HG02571 (cell line): Measurements from ENCODE around the gene COPZ1.

Experiments
- ATAC-seq: cut with Tn5 transposase; IDR thresholded peaks from one replicate; pipeline ENCODE4 v1.9.1; 2021; ENCODE audit warnings: mild to moderate bottlenecking, moderate library complexity; ENCODE audit not compliant: unreplicated experiment

COPZ1 gene

GRCh38 chr12:54390668-54391551, 66.0 kb downstream of the COPZ1 start:
- no peak for ATAC-seq

DNA sequence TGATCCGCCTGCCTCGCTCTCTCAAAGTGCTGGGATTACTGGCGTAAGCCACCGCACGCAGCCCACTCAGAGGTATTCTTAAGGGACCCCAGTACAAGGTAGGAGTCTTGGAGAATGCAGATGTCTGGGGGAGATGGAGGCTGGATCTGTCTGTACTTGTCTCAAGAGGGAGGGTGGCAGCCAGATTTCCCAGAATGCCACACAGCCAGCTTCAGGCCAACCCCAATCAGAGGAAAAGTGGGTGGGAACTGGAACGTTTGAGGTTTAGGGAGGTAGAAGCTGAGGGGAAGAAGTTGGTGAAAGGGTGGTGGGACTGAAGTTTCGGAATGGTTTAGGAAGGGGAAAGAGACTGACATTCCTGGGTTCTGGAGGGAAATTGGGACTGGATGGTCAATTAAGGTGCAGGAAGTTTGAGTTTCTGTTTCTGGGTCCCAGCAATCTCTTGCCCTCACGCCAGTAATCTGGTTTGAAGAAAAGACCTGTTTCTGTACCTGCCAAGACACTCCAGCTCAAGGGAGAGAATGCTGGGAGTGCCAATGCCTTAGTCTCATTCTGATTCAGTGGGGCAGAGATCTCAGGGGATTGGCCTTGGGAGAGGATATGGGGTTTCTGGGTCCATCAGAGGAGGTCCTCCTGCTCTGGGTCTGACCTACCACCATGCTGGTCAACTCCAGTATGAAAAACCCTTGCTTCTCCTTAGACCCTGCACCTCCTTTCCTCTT, 67.7 kb downstream of the COPZ1 start:
- no peak for ATAC-seq

- ATAC-seq = no peak
Observed at GRCh38 chr12:54393207-54393609, 68.3 kb downstream of the COPZ1 start.

GRCh38 chr12:54393743-54394142, 68.8 kb downstream of the COPZ1 start:
- ATAC-seq = no peak

DNA sequence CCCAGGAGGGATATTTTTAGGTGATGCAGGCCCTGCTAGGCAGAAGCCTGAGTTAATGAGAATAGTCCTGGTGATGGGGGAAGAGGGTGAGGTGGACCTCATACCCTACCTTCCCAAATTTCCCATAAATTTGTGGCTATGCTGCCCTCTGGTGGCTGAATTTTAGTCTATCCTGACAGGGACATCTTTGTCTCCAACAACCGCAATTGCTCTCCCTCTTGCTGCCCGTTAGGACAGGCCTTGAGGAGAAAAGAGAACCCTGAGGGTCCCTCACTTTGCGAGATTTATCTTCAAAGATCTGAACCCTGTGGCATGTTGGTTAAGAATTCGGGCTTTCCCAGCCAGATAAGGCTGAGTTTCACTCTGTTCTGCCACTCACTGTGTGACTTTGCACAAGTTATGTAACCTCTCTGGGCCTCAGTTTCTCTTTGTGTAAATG, 69.4 kb downstream of the COPZ1 start:
- no peak for ATAC-seq

GRCh38 chr12:54394986-54395385, 70.1 kb downstream of the COPZ1 start:
- no peak for ATAC-seq

GRCh38 chr12:54395545-54395944, 70.6 kb downstream of the COPZ1 start:
- no peak for ATAC-seq

DNA sequence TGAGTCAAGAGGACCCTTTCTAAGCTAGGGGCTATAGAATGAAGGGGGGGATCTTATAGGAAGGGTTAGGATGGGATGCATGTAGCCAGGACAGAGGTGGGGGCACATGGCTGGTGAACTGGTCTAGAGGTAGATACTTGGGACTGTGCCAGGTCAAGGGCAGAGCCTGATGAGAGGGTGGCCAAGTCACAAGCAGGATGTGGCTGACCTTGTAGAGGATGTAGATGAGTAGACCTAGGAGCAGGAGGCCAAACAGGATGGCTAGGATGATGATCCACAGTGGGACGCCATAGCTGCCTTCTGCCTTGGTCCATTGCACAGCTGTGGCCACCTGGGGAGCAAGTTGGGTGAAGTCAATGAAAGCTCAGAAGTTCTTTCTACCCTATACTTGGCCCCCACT, 72.2 kb downstream of the COPZ1 start:
- no peak for ATAC-seq

GRCh38 chr12:54398218-54398617, 73.3 kb downstream of the COPZ1 start:
- ATAC-seq = no peak

DNA sequence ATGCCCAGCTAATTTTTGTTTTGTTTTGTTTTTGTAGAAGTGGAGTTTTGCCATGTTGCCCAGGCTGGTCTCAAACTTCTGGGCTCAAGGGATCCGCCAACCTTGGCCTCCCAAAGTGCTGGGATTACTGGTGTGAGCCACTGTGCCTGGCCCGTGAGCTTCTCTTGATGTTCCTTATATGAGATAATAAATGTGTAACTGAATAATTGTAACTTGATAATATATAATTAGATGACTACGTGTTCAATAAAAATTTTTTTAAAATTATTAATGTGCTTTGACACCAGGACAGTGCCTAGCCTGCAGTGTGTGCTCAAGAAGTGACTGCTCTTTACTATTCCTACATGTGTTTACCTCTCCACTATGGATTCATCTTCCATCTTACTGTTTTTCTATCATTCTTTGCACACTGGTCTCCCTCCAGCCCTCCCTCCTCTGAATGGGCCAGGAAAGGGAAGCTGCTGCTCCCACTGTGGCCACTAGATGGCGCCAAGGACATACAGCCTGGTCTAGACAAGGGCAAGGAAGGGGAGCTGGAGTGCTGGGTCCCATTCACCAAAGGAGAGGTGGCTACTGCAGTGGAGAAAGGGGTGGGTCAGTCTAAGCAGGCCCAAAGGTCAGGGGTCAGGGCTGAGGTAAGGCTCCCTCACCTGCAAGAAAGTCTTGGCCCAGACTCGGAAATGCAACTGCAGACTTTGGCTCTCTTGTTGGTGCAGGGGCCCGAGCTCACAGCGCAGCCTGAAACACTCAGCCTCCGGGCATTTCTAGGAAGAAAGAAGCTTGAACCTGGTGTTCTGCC, 74.3 kb downstream of the COPZ1 start:
- peak; percentile 79 for ATAC-seq

GRCh38 chr12:54401119-54401518, 76.2 kb downstream of the COPZ1 start:
- ATAC-seq = no peak
